Mesodermal cell (in vitro differentiated cells): ENCODE measurements around the gene LPIN1.

ENCODE experiments used
- H3K27ac ChIP-seq: 2 replicates; pipeline ENCODE4 v1.7.0; 2013; ENCODE audit warnings: mild to moderate bottlenecking, low read depth, low read length, moderate library complexity; ENCODE audit not compliant: severe bottlenecking
- H3K36me3 ChIP-seq: 2 replicates; pipeline ENCODE4 v1.7.1; 2013; ENCODE audit warnings: mild to moderate bottlenecking, low read length, moderate library complexity; ENCODE audit not compliant: control insufficient read depth, insufficient read depth
- H3K4me1 ChIP-seq: one replicate; pipeline ENCODE4 v1.7.1; 2013; ENCODE audit warnings: mild to moderate bottlenecking, low read length; ENCODE audit not compliant: insufficient read depth, control insufficient read depth, poor library complexity, severe bottlenecking
- H3K4me3 ChIP-seq: 2 replicates; pipeline ENCODE4 v1.7.0; 2013; ENCODE audit warnings: low read length, control low read depth, mild to moderate bottlenecking; ENCODE audit not compliant: insufficient read depth, poor library complexity, severe bottlenecking; ENCODE audit errors: extremely low read depth
- H3K9me3 ChIP-seq: 2 replicates; pipeline ENCODE4 v1.7.1; 2013; ENCODE audit warnings: mild to moderate bottlenecking, low read length, moderate library complexity; ENCODE audit not compliant: control insufficient read depth
- WGBS, 2 experiments: methylation state at CpG; one replicate each; pipeline ENCODE4 v1.1.5; 2013; ENCODE audit warnings: missing lambda C conversion rate in 2 of 2; ENCODE audit not compliant: insufficient coverage in 2 of 2; 5-methylcytosine and 5-hydroxymethylcytosine counted together

Gene LPIN1

DNA sequence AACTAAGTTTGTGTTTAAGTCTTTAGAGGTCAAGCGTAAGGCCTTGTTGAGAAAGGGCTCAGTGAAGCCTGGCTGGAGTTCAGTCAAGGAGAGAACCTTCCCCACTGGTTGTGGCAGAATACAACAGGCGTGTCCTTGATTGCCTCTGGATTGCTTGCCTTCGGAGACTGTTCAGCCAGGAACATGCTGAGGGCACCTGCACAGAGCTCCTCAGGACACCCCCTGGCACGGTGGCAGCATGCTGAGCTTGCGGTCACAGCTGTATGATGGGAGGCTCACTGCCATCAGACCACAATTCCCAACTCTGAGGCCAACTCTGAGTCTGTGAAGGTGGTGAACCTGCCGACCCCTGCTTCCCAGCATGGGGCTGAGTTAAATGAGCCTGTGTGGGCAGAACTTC, 130.0 kb downstream of the LPIN1 start:
- no peaks in the 10 kb centered on the region for H3K36me3 ChIP-seq
- H3K4me1 ChIP-seq, result no peaks in the 10 kb centered on the region
- no peaks in the 10 kb centered on the region for H3K9me3 ChIP-seq
- no peak overlapping the region for H3K27ac ChIP-seq
- H3K4me3 ChIP-seq, result no peak overlapping the region
- WGBS, 2 experiments, result 97 to 99% methylated on average over 4 to 5 of the region's 6 CpGs

DNA sequence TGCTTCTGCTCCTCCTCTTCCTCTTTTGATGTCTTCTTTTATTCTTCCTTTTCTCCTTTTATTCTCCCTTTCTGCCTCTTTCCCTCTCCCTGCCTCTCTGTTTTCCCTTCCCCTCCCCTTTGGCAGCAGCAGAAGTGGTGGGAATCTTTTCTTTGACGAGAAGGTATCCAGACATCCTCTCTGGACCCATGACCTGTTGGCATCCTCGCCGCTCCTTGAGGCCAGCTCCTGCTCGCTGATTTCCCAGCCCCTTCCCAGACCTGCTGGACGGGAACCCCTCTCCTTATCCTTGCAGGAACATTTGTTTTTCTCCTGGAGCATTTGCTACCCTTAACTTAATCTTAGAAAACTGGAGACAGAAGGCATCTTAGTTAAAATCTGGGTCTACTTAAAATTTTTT, 130.5 kb downstream of the LPIN1 start:
- no peak overlapping the region for H3K4me3 ChIP-seq
- H3K9me3 ChIP-seq, result no peaks in the 10 kb centered on the region
- no peaks in the 10 kb centered on the region for H3K4me1 ChIP-seq
- no peaks in the 10 kb centered on the region for H3K36me3 ChIP-seq
- WGBS, 2 experiments, result 88 to 97% methylated on average over 2 to 5 of the region's 5 CpGs
- no peak overlapping the region for H3K27ac ChIP-seq
